ENCODE results near the gene SYCP2.

DNA sequence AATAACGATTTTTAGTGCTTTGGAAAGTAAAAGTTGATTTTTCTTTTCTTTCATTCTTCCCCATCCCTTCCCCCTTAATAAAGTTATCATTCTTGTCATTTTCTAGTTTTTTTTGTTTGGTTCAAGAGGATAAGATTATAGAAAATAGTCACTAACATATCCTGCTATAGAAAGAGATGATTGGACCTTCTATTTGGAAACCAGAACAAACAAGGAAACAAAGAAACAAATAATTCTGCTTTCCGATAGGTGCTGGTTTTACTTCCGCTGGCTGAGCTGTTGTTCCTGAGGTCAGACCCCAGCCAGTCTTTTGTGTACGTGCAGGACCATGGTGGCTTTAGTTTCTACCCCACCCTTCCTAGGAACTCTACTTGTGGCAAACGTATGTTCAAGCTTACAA, 24.7 kb upstream of the SYCP2 start, which contains the start of gene CDH26:
- TF ChIP-seq, protein P1, sequence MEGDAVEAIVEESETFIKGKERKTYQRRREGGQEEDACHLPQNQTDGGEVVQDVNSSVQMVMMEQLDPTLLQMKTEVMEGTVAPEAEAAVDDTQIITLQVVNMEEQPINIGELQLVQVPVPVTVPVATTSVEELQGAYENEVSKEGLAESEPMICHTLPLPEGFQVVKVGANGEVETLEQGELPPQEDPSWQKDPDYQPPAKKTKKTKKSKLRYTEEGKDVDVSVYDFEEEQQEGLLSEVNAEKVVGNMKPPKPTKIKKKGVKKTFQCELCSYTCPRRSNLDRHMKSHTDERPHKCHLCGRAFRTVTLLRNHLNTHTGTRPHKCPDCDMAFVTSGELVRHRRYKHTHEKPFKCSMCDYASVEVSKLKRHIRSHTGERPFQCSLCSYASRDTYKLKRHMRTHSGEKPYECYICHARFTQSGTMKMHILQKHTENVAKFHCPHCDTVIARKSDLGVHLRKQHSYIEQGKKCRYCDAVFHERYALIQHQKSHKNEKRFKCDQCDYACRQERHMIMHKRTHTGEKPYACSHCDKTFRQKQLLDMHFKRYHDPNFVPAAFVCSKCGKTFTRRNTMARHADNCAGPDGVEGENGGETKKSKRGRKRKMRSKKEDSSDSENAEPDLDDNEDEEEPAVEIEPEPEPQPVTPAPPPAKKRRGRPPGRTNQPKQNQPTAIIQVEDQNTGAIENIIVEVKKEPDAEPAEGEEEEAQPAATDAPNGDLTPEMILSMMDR (IDR thresholded peaks at IDR 0.05): no peak
- no peak for TF ChIP-seq POLR2A (IDR thresholded peaks at IDR 0.05)
